Measurements from ENCODE around the gene DNAJB2.

- no peak for TF ChIP-seq CTCF (IDR thresholded peaks at IDR 0.05)
- no peak for TF ChIP-seq ZFX (IDR thresholded peaks at IDR 0.05; ENCODE audit: borderline replicate concordance)
Observed at GRCh38 chr2:219269362-219270054, 9.7 kb upstream of the DNAJB2 start.
